ENCODE results near the gene ZDHHC8.

- TF ChIP-seq, protein P1, sequence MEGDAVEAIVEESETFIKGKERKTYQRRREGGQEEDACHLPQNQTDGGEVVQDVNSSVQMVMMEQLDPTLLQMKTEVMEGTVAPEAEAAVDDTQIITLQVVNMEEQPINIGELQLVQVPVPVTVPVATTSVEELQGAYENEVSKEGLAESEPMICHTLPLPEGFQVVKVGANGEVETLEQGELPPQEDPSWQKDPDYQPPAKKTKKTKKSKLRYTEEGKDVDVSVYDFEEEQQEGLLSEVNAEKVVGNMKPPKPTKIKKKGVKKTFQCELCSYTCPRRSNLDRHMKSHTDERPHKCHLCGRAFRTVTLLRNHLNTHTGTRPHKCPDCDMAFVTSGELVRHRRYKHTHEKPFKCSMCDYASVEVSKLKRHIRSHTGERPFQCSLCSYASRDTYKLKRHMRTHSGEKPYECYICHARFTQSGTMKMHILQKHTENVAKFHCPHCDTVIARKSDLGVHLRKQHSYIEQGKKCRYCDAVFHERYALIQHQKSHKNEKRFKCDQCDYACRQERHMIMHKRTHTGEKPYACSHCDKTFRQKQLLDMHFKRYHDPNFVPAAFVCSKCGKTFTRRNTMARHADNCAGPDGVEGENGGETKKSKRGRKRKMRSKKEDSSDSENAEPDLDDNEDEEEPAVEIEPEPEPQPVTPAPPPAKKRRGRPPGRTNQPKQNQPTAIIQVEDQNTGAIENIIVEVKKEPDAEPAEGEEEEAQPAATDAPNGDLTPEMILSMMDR (IDR thresholded peaks at IDR 0.05), result no peak
- TF ChIP-seq POLR2A (IDR thresholded peaks at IDR 0.05) (no peak), POLR2AphosphoS5 (IDR thresholded peaks at IDR 0.05) (no peak)
Measured at GRCh38 chr22:20196094-20196842, 64.7 kb downstream of the ZDHHC8 start.
